GM10266 (cell line): Measurements from ENCODE around the gene LGALS3BP.
"Not testable (repeated sequence)": the region's sequence is repeated elsewhere in the genome, so short reads cannot be mapped to it uniquely, and the experiment has no call there.

Experiments
- DNase-seq: peaks from one replicate; pipeline ENCODE4 v3.0.0; 2012; ENCODE audit errors: extremely low spot score
- TF ChIP-seq, protein P1 (sequence below): IDR thresholded peaks from 2 replicates; pipeline ENCODE4 v1.5.1; 2012; ENCODE audit warnings: mild to moderate bottlenecking, low read depth; ENCODE audit not compliant: control insufficient read depth, insufficient read depth; ENCODE audit errors: missing control alignments

LGALS3BP gene

DNA sequence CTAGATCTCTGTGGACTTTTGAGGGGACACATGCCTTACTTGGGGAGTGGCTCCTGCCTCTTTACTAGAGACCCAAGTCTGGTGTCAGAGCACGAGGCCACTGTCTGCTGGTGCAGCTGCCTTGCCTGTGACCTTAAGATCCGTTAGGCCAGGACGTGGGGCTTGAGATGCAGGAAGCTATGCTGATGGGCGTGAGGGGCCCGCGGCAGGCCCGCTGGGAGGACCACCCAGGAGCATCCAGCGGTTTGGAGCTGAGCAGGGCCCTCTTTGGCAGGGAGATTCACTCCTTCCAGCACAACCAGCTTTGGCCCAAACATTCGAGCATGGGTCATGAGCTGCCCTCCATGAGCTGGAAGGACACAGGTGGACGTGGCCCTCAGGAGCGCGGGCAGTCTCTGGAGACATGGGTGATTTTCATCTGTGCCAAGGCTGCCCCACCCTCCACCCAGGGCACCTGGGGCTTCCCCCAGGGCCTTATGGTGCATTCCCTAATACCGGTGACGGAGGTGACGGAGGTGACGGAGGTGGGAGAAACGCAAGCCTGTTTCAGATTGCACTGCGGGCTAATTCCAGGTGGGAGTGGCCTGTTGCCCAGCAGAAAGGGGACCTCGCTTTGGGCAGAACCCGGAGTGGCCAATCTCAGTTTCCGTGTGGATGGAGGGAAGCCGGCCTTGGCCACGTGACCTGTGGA lies 12.7 kb downstream of the LGALS3BP start:
- TF ChIP-seq, protein P1, sequence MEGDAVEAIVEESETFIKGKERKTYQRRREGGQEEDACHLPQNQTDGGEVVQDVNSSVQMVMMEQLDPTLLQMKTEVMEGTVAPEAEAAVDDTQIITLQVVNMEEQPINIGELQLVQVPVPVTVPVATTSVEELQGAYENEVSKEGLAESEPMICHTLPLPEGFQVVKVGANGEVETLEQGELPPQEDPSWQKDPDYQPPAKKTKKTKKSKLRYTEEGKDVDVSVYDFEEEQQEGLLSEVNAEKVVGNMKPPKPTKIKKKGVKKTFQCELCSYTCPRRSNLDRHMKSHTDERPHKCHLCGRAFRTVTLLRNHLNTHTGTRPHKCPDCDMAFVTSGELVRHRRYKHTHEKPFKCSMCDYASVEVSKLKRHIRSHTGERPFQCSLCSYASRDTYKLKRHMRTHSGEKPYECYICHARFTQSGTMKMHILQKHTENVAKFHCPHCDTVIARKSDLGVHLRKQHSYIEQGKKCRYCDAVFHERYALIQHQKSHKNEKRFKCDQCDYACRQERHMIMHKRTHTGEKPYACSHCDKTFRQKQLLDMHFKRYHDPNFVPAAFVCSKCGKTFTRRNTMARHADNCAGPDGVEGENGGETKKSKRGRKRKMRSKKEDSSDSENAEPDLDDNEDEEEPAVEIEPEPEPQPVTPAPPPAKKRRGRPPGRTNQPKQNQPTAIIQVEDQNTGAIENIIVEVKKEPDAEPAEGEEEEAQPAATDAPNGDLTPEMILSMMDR: no peak
- DNase-seq: no peak

DNA sequence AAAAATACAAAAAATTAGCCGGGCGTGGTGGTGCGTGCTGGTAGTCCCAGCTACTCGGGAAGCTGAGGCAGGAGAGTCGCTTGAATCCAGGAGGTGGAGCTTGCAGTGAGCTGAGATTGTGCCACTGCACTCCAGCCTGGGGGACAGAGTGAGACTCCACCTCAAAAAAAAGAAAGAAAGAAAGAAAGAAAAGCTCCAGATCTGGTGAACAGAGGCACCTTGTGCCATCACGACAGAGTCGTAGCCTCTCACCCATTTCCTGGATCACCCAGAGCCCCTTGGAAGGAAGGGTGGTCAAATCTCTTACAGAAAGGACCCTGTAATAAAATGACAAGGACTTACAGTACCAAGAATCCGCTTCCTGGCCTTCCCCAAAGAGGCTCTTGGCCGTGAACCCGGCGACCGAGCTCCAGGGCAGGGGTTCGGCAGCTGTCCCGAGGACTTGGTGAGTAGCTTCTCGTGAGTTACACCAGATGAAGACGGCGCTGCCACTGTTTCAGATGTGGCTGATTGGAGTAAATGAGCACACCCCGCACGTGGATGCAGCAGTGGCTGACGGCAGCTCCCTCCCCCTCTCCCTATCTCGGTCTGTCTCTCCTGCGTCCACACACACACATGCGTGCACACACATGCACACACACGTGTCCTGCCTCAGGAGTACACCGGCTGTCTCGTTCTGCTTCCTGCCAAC lies 13.5 kb downstream of the LGALS3BP start:
- TF ChIP-seq, protein P1: no peak
- no peak for DNase-seq

DNA sequence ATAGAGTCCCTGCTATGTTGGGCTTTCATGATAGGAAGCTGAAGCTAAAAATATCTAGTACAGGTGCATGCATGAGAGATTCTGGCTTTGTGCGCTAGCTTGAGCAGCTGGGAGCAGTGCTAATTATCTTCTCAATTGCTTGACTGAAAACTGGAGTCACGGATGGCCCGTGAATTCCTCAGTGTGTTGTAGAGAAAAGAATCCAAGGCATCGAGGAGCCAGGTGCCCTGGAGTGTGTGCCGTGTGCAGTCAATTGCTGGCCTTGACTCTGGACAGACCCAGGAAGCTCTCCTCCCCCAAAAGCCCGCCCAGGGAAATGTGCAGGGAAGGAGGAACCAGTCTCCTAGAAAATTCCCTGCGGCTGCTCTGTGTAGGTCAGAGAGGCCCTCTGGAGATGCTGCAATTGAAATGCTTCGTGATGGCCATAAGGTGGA lies 14.2 kb downstream of the LGALS3BP start:
- TF ChIP-seq, protein P1: no peak
- DNase-seq: no peak

DNA sequence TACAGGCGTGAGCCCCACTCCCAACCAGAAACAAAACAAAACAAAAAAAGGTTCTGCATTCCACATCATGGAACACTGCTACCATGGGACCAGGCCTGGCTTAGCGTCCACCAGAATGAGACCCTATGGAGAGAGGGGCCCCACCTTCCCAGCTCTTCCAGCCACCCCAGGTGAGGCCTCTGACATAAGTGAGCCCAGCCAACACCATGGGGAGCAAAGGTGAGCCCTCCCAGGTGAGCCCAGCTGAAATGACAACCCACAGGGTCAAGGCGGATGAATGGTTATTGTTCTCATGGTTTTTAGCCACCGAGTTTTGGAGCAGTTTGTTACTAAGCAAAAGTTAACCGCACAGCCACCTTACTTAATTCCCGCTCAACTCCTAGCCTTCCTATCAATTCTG lies 16.3 kb downstream of the LGALS3BP start:
- TF ChIP-seq, protein P1: no peak
- no peak for DNase-seq

DNA sequence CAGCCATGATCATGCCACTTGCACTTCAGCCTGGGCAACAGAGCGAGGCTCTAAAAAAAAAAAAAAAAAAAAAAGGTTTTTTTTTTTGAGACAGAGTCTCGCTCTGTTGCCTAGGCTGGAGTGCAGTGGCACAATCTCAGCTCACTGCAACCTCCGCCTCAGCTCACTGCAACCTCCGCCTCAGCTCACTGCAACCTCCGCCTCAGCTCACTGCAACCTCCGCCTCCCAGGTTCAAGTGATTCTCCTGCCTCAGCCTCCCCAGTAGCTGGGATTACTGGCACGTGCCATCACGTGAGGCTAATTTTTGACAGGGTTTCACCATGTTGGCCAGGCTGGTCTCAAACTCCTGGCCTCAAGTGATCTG lies 16.8 kb downstream of the LGALS3BP start:
- DNase-seq: not testable (repeated sequence)

DNA sequence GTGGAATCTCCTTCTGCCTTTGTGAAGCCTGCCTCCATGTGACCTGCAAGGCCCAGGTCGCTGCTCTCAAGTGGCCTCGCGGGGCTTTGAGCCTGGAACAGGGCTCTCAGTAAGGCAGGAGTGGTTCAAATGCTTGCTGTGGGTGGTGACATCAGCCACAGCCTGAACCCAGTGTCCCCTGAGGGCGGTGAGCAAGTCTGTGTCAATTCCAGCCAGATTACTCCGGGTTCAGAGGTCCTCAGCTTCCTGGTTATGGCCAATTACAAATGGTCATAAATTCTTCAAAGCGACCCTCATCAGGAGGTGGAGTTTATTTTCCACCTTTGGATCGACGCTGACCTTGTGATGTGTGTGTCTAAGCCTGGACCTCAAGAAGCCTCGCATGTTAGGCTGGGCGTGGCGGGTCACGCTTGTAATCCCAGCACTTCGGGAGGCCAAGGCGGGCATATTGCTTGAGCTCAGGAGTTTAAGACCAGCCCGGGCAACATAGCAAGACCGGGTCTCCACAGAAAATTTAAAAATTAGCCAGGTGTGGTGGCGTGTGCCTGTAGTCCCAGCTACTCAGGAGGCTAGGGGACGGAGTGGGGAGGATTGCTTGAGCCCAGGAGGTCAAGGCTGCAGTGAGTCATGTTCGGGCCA lies 17.3 kb downstream of the LGALS3BP start:
- TF ChIP-seq, protein P1: no peak
- no peak for DNase-seq

DNA sequence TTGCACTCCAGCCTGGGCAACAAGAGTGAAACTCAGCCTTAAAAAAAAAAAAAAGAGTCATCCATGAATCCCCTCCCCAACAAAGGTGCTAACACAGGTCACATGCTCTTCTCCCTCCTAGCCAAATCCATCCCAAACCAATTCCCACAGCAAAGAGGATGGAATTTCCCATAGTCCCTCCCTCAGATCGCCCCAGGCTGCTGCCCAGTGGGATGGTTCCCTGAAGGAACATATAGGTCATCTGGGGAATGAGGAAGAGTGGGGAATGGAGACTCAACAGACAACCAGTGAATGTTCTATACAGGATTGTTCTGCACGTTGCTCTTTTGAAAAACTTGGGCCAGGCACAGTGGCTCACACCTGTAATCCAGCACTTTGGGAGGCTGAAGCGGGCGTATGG lies 18.2 kb downstream of the LGALS3BP start:
- DNase-seq: no peak

More for the DNA sequence above, 18.2 kb downstream of the LGALS3BP start:
- TF ChIP-seq, protein P1: no peak
